ELF-1 (cell line): ENCODE results near the gene ELN.
A peak's percentile ranks its signal among the peaks of the same experiment; 100 is the strongest.
"Not testable (repeated sequence)": the region's sequence is repeated elsewhere in the genome, so short reads cannot be mapped to it uniquely, and the experiment has no call there.

Experiments
- DNase-seq: peaks from one replicate; pipeline ENCODE4 v3.0.0-alpha.2; 2016; ENCODE audit warnings: low read depth, low spot score

ELN gene

GRCh38 chr7:74040791-74041520, 13.0 kb downstream of the ELN start:
- DNase-seq = no peak

- peak; percentile 28 for DNase-seq
Measured at GRCh38 chr7:74042746-74043522, 15.0 kb downstream of the ELN start.

- peak; percentile 55 for DNase-seq
Measured at GRCh38 chr7:74043523-74043951, 15.6 kb downstream of the ELN start.

GRCh38 chr7:74044366-74045350, 16.7 kb downstream of the ELN start:
- DNase-seq = no peak

- not testable (repeated sequence) for DNase-seq
Measured at GRCh38 chr7:74046581-74046980, 18.6 kb downstream of the ELN start.

- DNase-seq = no peak
Measured at GRCh38 chr7:74047804-74048380, 19.9 kb downstream of the ELN start.

GRCh38 chr7:74048999-74049599, 21.1 kb downstream of the ELN start:
- DNase-seq = no peak

GRCh38 chr7:74049997-74050798, 22.2 kb downstream of the ELN start:
- DNase-seq = no peak

- DNase-seq = no peak
Measured at GRCh38 chr7:74051193-74051592, 23.2 kb downstream of the ELN start.

GRCh38 chr7:74051629-74052410, 23.8 kb downstream of the ELN start:
- DNase-seq = peak; percentile 89

- DNase-seq = no peak
Measured at GRCh38 chr7:74052628-74053027, 24.7 kb downstream of the ELN start.

- DNase-seq = no peak
Measured at GRCh38 chr7:74053589-74054186, 25.7 kb downstream of the ELN start.

GRCh38 chr7:74056096-74056915, 28.3 kb downstream of the ELN start:
- DNase-seq = no peak

- DNase-seq = no peak
Measured at GRCh38 chr7:74057216-74057925, 29.4 kb downstream of the ELN start.

- no peak for DNase-seq
Measured at GRCh38 chr7:74057987-74058386, 30.0 kb downstream of the ELN start.

GRCh38 chr7:74058486-74058885, 30.5 kb downstream of the ELN start:
- DNase-seq = no peak

- DNase-seq = no peak
Measured at GRCh38 chr7:74059037-74059436, 31.1 kb downstream of the ELN start.
